ENCODE measurements around the gene GSTM4. TPM values are rescaled to one million over a fixed set of nuclear protein-coding genes. Genes with fewer than 3 reads are reported as not detected.
A peak's percentile ranks its signal among the peaks of the same experiment; 100 is the strongest.

GSTM4 gene
- total and polyA plus RNA-seq, 2 of the 4 experiments (the other 2 are of a cell fraction), result 10.4 to 37.8 TPM

DNA sequence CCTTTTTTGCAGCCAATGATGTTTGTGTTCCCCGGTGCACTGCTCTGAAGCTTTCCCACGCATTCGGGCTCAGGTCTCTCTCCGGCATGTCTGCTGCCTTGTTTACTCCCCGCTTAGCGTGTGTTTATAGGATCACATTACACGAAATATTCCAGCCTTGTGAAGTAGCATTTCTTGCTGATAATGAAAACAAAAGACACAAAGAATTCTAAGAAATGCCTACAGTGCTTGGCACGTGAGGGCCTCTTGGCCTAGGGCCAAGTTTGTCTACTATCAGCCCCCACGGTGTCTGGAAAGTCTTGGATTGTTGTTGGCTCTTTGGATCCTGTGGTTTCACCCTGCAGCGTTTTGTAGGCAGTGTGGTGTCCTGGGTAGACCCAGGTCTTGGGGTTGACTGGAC lies 11.2 kb upstream of the GSTM4 start:
- H3K27me3 ChIP-seq (ENCODE audit: control insufficient read depth, insufficient read depth, low read length), result no peaks in the 10 kb centered on the region
- H2AK9ac ChIP-seq (replicated peaks; ENCODE audit: low read depth, low read length, poor library complexity), result no peak overlapping the region
- H3K14ac ChIP-seq (replicated peaks; ENCODE audit: low read depth, low read length), result 0 out of 2 replicates have a peak overlapping the region, but pooled peaks have one; percentile 35
- H3K18ac ChIP-seq (ENCODE audit: low read depth, low read length), result peak overlapping the region; percentile 2; the same call in 1 of the 2 replicates
- H2BK15ac ChIP-seq (ENCODE audit: low read depth, low read length), result no peak overlapping the region
- H3K4me1 ChIP-seq (ENCODE audit: control insufficient read depth, insufficient read depth, low read length), result peaks cover 11% of the 10 kb centered on the region
- H3K23ac ChIP-seq (ENCODE audit: low read depth, low read length), result peak overlapping the region; percentile 60; the same call in 1 of the 2 replicates
- dilution Hi-C loops (cut with HindIII; ENCODE audit: low sequenced_read_pairs, unreplicated experiment), result no loop called here
- peak overlapping the region; percentile 70; the same call in 1 of the 2 replicates for H2BK20ac ChIP-seq (ENCODE audit: low read depth, low read length)
- H2BK5ac ChIP-seq (ENCODE audit: low read depth, low read length, poor library complexity, severe bottlenecking), result no peak overlapping the region
- peak overlapping the region; percentile 48; the same call in 1 of the 2 replicates for H2BK120ac ChIP-seq (ENCODE audit: low read depth, low read length)
- no peak overlapping the region for H3K56ac ChIP-seq (ENCODE audit: extremely low read depth, insufficient read depth, low read length)
- ATAC-seq (ENCODE audit: low read depth) (peak; percentile 50), DNase-seq (peak; percentile 81)
- no peak overlapping the region for H4K5ac ChIP-seq (ENCODE audit: low read depth, low read length)
- H4K8ac ChIP-seq (ENCODE audit: low read depth in 2 of 2, low read length in 2 of 2), result peak overlapping the region in 1 of 2 experiments; percentile 32; a peak in 1 of 4 replicates
- H3K4me2 ChIP-seq (ENCODE audit: low read depth, low read length), result peak overlapping the region; percentile 38
- CTCF ChIA-PET, result interaction anchor here (0.6 to 1.7 kb wide), 5 partner anchors 128 to 389 kb away, joined by 3 to 10 read pairs (median 5); partner anchors contain the start of gene AHCYL1
- H3K4me3 ChIP-seq (ENCODE audit: insufficient read depth, low read depth, low read length), result no peak overlapping the region
- no peak overlapping the region for H3K9ac ChIP-seq (ENCODE audit: low read depth, low read length)
- H4K20me1 ChIP-seq (ENCODE audit: insufficient read depth, low read length), result no peaks in the 10 kb centered on the region
- WGBS, 2 experiments (ENCODE audit: extremely low coverage in 2 of 2, insufficient read length in 1 of 2), result no CpG with 5 or more reads among the region's 10 CpGs
- H2AFZ ChIP-seq (replicated peaks; ENCODE audit: low read length, poor library complexity), result peak overlapping the region; percentile 35
- POLR2A ChIA-PET (ENCODE audit: unreplicated experiment), result no interaction called here
- peak overlapping the region; percentile 35; the same call in 1 of the 2 replicates for H2AK5ac ChIP-seq (ENCODE audit: low read depth, low read length)
- H3K36me3 ChIP-seq (ENCODE audit: control insufficient read depth, insufficient read depth, low read length), result no peaks in the 10 kb centered on the region
- intact Hi-C loops (cut with micrococcal nuclease), result loop anchor here (2.0 kb wide), 1 partner anchor 340 kb away; the partner anchor contains the start of gene AHCYL1
- no TSS peak for BruUV-seq (replicated peaks)
- in situ Hi-C loops (cut with MboI; ENCODE audit: low sequenced_read_pairs), result loop anchor here (5.0 to 10.0 kb wide), 3 partner anchors 128 to 338 kb away; partner anchors contain the start of genes AHCYL1 and CSF1
- no peaks in the 10 kb centered on the region for H3K79me1 ChIP-seq (ENCODE audit: low read depth in 1 of 2, low read length in 2 of 2)
- H4K91ac ChIP-seq (ENCODE audit: insufficient read depth, low read depth, low read length), result peak overlapping the region; percentile 57; the same call in 1 of the 2 replicates
- no peaks in the 10 kb centered on the region; the same call in 1 of the 2 replicates for H3K9me3 ChIP-seq (ENCODE audit: control insufficient read depth, insufficient read depth, low read length)
- peak overlapping the region; percentile 65; the same call in 1 of the 2 replicates for H3K4ac ChIP-seq (ENCODE audit: low read depth, low read length)
- peak overlapping the region; percentile 19; the same call in 1 of the 2 replicates for H3K27ac ChIP-seq (ENCODE audit: insufficient read depth, low read length)
- H3K9me1 ChIP-seq (ENCODE audit: insufficient read depth, low read length), result peaks cover 4% of the 10 kb centered on the region
- TF ChIP-seq MAFK (IDR thresholded peaks at IDR 0.05; ENCODE audit: low read depth, low read length) (no peak), MXI1 (IDR thresholded peaks at IDR 0.05; ENCODE audit: borderline replicate concordance, low read depth, low read length) (no peak), POLR2A (IDR thresholded peaks at IDR 0.05; ENCODE audit: low read depth, low read length) (no peak), SMC3 (IDR thresholded peaks at IDR 0.05; ENCODE audit: low read depth, low read length) (no peak), RAD21 (IDR thresholded peaks at IDR 0.05; ENCODE audit: low read length) (no peak), BHLHE40 (IDR thresholded peaks at IDR 0.05; ENCODE audit: low read depth, low read length) (peak; percentile 99), RCOR1 (IDR thresholded peaks at IDR 0.05; ENCODE audit: insufficient replicate concordance, low read length) (no peak), NFE2L2 (IDR thresholded peaks at IDR 0.05; ENCODE audit: low read depth, low read length) (no peak; the same call in 1 of the 2 replicates), RFX5 (IDR thresholded peaks at IDR 0.05; ENCODE audit: low read depth, low read length) (no peak), CEBPB (IDR thresholded peaks at IDR 0.05; ENCODE audit: low read depth, low read length) (no peak), MAZ (IDR thresholded peaks at IDR 0.05; ENCODE audit: borderline replicate concordance, low read depth, low read length) (no peak), FOS (IDR thresholded peaks at IDR 0.05; ENCODE audit: low read depth, low read length) (peak; percentile 9; the same call in 1 of the 2 replicates)
- TF ChIP-seq, protein P1, sequence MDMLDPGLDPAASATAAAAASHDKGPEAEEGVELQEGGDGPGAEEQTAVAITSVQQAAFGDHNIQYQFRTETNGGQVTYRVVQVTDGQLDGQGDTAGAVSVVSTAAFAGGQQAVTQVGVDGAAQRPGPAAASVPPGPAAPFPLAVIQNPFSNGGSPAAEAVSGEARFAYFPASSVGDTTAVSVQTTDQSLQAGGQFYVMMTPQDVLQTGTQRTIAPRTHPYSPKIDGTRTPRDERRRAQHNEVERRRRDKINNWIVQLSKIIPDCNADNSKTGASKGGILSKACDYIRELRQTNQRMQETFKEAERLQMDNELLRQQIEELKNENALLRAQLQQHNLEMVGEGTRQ (IDR thresholded peaks at IDR 0.05; ENCODE audit: low read depth, low read length), result peak; percentile 85
- TF ChIP-seq, protein P2, sequence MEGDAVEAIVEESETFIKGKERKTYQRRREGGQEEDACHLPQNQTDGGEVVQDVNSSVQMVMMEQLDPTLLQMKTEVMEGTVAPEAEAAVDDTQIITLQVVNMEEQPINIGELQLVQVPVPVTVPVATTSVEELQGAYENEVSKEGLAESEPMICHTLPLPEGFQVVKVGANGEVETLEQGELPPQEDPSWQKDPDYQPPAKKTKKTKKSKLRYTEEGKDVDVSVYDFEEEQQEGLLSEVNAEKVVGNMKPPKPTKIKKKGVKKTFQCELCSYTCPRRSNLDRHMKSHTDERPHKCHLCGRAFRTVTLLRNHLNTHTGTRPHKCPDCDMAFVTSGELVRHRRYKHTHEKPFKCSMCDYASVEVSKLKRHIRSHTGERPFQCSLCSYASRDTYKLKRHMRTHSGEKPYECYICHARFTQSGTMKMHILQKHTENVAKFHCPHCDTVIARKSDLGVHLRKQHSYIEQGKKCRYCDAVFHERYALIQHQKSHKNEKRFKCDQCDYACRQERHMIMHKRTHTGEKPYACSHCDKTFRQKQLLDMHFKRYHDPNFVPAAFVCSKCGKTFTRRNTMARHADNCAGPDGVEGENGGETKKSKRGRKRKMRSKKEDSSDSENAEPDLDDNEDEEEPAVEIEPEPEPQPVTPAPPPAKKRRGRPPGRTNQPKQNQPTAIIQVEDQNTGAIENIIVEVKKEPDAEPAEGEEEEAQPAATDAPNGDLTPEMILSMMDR (conservative IDR thresholded peaks at IDR 0.05; ENCODE audit: low read depth, low read length), result no peak
- TF ChIP-seq, protein P3, sequence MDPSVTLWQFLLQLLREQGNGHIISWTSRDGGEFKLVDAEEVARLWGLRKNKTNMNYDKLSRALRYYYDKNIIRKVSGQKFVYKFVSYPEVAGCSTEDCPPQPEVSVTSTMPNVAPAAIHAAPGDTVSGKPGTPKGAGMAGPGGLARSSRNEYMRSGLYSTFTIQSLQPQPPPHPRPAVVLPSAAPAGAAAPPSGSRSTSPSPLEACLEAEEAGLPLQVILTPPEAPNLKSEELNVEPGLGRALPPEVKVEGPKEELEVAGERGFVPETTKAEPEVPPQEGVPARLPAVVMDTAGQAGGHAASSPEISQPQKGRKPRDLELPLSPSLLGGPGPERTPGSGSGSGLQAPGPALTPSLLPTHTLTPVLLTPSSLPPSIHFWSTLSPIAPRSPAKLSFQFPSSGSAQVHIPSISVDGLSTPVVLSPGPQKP (IDR thresholded peaks at IDR 0.05; ENCODE audit: borderline replicate concordance, low read depth, low read length), result no peak
